ENCODE measurements around the gene ARAP1.

The ARAP1 gene

DNA sequence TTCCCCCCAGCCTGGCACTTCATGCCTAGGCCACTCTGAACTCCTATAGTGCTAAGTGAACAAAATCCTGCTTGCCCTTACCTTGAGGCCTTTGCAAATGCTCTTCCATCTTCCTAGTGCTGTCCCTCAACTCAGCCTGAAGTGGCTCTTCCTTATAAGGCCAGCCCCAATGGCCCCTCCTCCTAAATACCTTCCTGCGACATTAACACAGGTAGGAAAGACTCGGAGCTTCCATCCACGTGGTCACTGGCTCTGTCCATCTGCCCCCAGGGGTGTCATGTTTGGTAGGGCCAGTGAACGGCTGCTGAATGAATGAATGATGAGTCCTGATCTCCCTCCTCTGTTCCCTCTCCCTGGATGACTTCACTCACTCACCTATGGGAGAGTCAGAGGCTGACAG, 82.2 kb downstream of the ARAP1 start:
- in situ Hi-C loops (cut with HindIII; ENCODE audit: low sequenced_read_pairs) = no loop called here

DNA sequence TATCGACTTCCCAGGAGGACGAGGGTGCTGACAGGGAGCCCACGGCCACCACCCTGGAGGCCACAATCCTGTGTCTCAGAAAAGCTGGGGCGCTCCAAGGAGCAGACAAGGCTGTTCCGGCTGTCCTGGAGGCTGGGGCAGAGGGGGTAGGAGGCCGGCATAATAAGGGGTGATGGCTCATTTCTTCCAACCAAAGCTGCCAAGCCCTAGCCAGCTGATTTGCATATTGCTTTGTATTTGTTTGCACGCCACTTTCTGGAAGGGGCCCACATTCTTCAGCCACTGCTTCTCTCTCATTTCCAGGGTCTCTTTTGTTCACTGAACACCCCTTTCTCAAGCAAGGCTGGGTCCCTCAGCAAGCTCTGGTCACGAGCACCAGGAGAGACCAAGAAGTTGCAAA, 82.7 kb downstream of the ARAP1 start:
- in situ Hi-C loops (cut with HindIII; ENCODE audit: low sequenced_read_pairs) = no loop called here

DNA sequence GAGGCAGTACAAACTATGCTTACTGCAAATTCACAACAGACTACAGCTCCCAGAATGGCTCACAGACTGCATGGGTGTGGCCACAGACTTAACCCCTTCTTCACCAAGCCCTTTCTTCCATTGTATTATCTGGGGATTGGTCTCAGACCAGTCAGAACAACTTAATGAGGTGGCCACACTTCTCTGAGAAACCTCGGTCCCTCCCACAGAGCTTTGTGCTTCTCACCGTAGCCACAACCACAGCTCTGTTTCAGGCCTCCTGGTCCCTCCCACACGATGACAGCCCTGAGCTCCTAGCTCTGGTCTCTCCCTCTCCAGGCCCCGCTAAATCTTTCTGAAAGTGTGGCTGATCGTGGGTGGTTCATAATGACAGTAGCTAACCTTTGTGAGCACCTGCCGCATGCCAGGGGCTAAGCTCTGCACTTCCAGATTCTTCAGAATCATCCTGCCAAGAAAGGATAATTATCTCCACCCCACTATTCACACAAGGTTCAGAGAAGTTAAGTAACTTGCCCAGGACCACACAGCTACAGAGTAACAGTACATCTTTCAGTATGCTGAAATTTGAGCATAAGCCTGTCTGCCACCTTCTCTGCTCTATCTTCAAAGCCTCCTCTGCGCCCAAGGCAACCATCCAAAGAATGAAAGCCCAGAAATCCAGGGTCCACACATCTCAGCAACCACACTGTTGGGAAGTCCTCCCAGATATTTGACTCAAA, 83.4 kb downstream of the ARAP1 start:
- in situ Hi-C loops (cut with HindIII; ENCODE audit: low sequenced_read_pairs) = no loop called here

DNA sequence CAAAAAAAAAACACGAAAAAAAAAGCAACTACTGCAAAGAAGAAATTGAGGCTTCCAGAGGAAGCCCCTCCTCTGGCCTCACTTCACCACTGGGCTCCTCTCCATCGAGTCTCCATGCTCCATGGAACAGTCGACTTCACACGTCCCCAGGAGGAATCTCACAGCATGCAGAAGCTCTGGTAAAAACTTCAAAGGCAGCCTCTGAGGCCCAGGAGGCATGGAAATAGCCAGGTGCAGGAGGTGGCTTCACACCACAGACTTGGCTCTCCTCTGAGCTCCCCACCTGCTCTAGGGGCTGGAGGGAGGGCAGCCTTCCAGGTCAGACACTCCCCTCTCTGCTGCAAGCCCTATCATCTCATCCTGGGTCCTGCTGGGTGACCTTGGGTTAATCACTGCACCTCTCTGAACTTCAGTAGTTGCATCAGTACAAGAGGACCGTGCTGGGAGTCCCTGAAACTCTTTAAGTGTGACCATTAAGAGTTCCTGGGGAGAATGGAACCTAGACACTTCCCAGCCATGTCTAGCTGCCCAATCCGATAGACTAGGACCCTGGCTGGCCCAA, 86.2 kb downstream of the ARAP1 start:
- in situ Hi-C loops (cut with HindIII; ENCODE audit: low sequenced_read_pairs) = no loop called here

DNA sequence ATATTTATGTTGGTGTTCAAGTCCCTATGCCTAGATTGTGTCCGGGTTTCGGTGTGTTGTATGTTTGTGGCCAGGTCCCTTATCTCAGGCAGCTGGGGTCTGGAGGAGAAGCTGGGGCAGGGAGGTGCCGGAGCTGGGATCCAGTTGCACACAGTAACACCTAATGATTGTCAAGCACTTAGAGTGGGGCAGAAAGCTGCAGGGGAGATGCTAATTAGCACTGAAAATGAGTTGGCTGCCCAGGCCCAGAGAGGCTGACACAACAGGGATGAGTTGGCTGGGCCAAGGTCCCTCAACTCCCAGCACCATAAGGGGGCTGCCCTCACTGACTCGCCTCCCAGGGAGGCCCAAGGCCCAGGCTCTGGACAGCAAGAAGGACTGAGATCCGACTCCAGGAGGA, 90.2 kb downstream of the ARAP1 start:
- in situ Hi-C loops (cut with HindIII; ENCODE audit: low sequenced_read_pairs) = no loop called here

DNA sequence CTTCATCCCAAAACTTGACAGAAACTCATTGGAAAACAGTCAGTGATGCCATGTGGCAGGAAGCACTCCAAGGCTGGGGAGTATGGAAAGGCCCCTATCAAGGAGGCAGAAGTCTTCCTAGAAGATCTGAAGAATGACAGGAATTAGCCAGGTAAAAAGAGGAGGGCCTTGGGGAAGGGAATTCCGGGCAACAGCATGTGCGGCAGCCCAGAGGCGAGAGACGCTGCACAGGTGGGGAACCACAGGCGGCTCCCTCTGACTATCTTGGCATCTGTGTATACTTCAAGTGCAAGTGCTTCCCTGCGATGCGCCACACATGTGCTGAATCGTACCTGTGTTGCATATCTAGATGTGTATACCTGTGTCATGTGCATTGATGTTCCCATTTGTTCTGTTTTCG, 90.7 kb downstream of the ARAP1 start:
- in situ Hi-C loops (cut with HindIII; ENCODE audit: low sequenced_read_pairs) = no loop called here

DNA sequence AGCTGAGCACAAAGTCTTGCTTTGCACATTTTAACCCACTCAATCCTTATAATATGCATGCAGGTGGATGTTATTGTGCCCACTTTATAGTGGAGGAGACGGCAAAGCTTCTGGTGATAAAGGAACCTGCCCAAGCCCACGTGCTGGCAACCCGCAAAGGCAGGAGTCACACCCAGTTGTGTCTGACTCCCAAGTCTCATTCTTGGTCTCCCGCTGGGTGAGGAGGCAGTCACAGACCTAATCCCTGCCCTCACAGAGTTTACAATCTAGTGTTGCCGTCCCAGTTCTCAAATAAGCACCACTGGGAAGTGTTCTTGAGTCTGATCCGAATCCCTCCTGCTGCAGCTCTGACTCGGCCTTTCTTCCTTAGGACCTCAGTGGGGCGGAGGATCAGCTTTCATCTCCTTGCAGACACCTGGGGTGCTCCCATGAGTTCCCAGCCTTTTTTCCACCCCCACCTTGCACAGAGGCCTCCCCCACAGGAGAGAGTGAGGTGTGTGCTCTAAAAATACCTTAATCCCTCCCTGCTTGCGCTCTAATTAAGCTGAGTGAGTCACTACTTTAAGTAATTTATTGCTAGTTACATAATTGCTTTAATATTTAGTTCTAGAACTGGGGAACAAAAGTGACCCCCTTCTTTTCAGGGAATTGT, 93.1 kb downstream of the ARAP1 start:
- in situ Hi-C loops (cut with HindIII; ENCODE audit: low sequenced_read_pairs) = loop anchor here (5.0 kb wide), 1 partner anchor 102 kb away; no protein-coding TSS in a partner anchor

DNA sequence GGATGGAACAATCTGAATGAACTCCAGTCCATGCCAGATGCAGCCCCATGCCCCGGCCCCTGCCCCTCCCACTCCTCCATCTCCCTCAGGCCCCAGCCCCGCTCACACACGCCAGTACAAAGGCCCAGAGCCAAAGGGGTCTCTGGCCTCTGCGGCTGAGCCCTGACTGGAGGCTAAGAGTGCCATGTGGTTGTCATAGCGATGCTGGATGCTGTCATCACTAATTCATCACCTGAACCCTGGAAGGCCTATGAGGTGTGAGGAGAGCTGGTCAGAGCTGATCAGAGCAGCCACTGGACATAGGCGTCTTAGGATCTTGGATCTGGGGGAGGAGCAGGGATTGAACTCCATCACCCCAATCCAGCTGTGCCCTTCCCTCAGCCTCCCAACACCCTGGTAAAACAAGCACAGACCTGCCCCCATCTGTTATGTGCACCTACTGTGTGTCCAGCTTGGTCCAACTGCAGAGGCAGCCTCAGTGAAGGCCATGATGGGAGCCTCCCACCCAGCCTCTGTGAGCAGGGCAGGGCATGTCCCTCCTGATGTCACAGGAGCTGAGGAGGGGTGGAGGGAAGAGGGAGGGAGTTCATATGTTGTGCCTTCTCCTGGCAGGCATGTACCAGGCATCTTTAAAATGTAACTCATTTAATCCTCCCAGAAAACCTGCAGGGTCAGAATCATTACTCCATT, 94.7 kb downstream of the ARAP1 start:
- in situ Hi-C loops (cut with HindIII; ENCODE audit: low sequenced_read_pairs) = loop anchor here (5.0 kb wide), 1 partner anchor 100 kb away; no protein-coding TSS in a partner anchor

DNA sequence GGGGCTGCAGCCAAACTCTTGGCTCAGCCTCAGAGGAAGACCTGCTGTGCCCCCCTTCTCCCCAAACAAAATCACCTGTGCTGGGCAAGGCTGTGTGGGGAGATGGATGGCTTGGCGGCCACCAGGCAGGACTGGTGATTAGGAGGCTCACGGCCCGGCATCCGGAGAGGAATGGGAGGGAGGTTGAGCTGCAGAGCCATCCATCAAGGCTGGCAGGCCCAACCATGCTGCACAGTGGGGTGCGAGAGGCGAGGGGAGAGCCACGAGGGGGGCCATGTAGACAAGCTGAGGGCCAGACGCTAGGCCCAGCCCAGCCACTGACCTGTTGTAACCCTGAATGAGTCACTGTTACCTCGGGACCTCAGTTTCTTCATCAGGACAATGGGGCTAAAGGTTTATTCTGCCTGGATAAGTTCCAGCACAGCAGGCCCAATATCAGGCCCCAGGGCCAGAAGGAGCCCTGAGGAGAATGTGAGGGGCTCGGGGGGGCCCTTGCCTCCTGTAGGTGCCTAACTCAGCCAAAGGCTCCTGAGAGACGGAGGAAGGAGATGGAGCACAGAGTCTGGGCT, 96.2 kb downstream of the ARAP1 start:
- in situ Hi-C loops (cut with HindIII; ENCODE audit: low sequenced_read_pairs) = loop anchor here (5.0 kb wide), 1 partner anchor 99 kb away; no protein-coding TSS in a partner anchor

DNA sequence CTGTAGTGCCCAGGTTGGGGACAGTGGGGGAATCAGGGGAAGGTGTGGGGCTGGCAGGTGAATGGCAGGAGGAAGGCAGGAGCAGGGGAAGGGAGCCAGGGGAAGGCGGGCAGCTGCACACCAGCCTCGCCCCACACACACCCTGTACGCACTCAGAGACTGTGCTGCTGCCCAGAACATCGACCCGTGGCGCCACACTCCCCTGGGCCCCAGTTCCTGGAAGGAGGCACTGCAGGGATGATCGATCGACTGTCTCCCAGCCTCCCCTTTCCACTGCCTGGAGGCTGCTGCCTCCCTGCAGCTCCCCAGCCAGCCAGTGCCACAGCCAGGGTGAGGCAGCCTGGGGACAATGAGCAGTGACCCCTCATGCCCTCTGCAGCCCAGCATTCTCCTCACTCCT, 97.2 kb downstream of the ARAP1 start:
- in situ Hi-C loops (cut with HindIII; ENCODE audit: low sequenced_read_pairs) = loop anchor here (5.0 kb wide), 1 partner anchor 98 kb away; no protein-coding TSS in a partner anchor

DNA sequence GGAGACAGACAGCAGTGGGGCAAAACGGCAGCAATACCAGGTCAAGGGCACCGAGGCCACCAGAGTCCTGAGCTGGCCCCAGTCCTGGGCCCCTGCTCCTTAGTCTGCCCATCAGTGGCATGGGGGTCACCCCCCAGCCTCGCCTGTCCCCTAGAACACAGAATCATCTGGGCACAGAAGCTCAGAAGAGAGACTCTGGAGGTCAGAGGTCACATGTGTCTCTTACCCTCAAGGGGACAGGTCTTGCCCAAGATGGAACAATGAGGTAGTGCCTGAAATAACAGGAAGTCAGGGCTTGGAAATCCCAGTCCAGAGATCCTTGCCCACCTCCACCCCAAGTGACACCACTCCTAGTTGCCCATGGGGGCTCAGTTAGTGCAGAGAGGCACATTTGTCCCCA, 98.6 kb downstream of the ARAP1 start:
- in situ Hi-C loops (cut with HindIII; ENCODE audit: low sequenced_read_pairs) = no loop called here

DNA sequence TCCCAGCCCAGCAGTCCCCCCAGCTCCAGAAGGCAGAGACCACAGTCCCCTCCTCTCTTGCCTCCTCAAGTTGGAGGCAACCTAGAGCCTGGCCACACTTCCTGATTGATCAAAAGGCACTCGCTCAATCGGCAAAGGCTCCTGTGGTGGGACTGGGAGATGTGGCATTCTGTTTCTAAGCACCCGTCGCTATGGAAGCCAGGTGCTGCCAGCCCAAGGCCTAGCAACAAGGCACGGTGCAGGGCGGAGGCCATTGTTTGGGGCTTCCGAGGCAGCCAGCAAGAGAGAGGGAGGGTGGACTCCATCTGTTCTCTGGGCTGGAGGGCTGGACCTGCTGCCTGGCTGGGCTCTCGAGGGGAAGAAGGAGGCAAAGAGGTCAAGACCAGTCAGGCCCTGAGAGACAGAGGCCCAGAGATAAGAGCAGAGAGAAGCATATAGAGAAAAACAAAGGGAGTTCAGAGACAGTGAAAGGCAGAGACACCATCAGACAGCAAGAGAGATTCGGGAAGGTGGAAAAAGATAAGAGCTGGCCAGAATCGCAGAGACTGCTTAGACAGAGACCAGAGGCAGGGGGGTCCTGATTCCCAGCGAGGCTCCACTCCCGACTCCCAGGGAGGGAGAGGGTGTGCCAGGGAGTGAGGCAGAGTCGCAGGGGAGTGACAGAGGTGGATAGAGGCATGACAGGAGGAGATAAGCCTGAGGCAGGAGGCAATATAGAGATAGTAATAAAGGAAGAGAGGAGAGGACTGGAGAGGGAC, 99.2 kb downstream of the ARAP1 start:
- in situ Hi-C loops (cut with HindIII; ENCODE audit: low sequenced_read_pairs) = no loop called here

DNA sequence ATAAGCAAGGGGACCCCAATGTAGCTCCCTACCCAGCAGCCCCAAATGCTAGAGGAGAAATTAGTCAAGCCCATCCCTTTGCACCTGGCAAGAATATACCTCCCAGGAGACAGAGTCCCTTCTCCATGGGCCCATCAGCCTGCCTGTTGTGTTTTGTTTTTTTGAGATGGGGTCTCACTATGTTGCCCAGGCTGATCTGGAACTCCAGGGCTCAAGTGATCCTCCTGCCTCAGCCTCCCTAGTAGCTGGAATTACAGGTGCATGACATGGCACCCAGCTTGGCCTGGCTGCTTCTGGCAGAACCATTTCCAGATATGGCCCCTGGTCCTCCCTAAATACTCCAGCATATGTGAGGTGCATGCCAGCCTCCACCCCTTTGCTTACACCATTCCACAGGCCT, 100.1 kb downstream of the ARAP1 start:
- in situ Hi-C loops (cut with HindIII; ENCODE audit: low sequenced_read_pairs) = no loop called here

DNA sequence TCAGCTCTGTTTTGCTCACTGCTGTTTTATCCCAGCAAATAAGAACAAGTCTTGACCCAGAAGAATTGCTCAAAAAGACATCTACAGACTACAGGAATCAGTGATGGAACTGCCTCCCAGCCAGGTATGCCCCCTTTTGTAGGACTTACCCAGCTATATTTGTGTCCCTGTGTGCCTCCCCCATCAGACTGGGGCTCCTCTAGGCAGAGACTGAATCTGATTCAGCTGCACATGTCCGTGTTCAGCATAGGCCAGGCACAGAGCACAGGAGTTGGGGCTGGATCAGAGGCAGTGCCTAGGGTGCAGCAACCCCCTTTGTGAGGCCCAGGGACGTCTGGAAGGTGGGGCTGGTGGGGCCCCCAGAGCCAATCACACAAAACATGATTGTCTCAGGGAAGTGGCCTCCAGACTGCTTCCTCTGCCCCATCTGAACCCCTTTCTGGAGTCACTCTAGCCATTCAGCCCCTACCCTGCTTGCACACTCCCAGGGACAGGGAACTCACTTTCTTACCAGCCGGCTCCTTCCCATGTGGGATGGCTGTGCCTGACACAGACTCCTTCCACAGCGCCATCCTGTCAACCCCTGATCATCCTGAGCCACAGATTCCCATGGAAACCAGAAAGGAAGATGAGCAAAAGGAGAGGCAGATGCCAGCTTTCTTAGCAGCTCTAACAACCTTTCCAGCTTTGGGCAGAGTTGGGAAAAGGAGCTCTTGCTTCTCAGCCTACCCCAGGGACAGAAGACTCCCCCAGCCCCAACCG, 102.8 kb downstream of the ARAP1 start:
- in situ Hi-C loops (cut with HindIII; ENCODE audit: low sequenced_read_pairs) = no loop called here

DNA sequence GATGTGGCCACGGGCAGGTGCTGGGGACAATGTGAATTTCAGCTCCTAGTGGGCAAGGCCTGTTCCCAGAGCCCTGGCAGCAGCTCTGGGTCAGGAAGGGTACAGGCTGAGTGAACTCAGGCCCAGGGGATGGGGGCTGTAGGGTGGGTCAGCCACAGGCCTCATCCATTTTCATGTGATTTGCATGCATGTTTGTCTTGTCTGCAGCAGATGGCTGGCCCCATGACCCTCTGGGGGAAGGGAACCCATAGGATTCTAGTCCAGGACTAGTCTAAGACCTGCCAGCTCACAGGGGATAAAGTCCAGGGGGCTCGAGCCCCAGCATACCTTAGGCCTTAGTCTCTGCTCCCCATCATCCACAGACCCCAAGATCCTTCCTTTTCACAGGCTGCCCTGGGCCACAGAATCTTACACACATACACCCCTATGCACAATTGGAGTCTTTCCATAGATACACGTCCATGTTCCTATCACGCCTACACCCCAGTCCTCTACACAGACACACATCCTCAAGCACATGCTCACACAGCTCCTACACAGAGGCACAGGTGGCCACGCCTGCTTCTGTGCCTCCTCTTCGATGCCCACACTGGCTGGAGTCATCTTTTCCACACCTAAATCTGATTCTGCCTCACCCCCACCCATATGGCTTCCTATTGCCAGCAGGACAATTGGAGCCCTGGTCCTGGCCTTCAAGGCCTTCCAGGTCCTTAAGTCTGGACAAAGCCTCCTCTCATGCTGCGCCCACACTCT, 103.6 kb downstream of the ARAP1 start:
- in situ Hi-C loops (cut with HindIII; ENCODE audit: low sequenced_read_pairs) = no loop called here

DNA sequence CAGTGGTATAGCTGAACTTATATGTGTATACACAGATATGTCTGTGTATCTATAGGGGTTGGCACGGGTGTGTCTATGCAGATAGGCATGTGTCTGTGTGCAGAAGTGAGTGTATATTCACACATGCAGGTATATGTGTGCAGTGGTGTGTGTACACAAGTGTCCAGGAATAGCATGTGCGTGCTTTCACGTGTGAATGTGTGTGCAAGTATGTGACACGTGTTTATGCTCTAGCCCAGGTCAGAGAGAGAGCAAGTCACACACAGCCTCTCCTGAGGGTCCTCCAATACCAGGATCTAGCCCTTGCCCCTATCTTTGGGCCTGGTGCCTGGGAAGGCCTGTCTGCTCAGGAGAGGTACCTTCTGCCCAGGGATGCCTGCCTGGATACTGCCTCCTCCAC, 104.3 kb downstream of the ARAP1 start:
- in situ Hi-C loops (cut with HindIII; ENCODE audit: low sequenced_read_pairs) = no loop called here

DNA sequence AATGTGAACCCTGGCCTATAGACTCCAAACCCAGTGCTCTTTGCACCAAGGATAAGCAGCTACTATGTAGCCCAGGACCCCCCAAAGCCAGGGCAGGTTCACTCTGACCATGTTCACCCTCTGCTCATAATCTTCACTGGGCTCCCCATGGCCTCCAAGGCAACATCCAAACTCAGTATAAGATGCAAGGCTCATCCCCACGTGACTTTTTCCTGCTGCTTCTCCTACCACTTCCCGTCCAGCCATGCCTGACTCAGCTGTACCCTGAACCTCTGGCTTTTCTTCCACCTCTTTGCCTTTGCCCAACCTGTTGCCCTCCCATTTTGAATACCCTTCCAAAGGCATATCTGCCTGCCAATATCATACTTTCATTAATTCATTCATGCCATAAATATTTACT, 105.7 kb downstream of the ARAP1 start:
- in situ Hi-C loops (cut with HindIII; ENCODE audit: low sequenced_read_pairs) = no loop called here

DNA sequence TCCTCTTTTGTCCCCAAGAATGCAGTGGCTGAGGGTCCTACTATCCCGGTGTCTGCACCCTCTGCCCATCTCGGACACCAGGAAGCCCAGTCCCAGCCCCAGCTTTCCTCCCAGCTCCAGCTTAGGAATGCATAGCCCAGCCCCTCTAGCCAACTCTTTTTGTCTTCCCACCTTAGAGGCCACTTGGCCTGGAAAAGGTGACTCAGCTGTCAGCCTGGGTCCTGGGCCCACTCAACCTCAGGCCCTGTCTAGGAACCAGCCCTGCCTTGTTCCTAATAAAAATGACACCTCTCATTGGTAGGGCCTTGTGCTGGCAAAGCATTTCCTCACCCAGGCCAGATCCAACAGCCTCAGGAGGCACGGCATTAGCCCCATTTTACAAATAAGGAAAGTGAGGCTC, 106.2 kb downstream of the ARAP1 start:
- in situ Hi-C loops (cut with HindIII; ENCODE audit: low sequenced_read_pairs) = no loop called here

DNA sequence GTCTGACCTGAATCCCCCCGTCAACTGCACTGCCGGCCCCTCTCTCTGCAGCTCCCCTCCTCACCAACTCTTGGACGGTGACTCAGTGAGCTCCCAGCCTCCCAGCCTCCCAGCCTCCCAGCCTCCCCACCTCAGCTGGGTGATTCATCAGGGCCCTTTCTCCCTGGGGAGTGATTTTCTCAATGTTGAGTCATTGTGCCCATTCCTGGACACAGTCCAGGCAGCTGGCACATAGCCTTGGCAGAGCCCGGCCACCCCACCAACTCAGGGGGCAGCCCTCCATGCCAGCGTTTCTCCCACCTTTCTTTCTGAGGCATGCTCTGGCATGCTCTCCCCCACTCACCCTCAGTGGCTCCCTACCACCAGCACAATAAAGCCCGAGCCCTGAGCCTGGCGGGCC, 108.7 kb downstream of the ARAP1 start:
- in situ Hi-C loops (cut with HindIII; ENCODE audit: low sequenced_read_pairs) = no loop called here

All from DLD1 (cell line).